DMS53 (cell line): ENCODE results near the gene EVC.
"Not testable (repeated sequence)": the region's sequence is repeated elsewhere in the genome, so short reads cannot be mapped to it uniquely, and the experiment has no call there.

ENCODE experiments used
- DNase-seq: peaks from one replicate; lab custom pipeline; 2025; lab: John Stamatoyannopoulos, UW

The EVC gene

DNA sequence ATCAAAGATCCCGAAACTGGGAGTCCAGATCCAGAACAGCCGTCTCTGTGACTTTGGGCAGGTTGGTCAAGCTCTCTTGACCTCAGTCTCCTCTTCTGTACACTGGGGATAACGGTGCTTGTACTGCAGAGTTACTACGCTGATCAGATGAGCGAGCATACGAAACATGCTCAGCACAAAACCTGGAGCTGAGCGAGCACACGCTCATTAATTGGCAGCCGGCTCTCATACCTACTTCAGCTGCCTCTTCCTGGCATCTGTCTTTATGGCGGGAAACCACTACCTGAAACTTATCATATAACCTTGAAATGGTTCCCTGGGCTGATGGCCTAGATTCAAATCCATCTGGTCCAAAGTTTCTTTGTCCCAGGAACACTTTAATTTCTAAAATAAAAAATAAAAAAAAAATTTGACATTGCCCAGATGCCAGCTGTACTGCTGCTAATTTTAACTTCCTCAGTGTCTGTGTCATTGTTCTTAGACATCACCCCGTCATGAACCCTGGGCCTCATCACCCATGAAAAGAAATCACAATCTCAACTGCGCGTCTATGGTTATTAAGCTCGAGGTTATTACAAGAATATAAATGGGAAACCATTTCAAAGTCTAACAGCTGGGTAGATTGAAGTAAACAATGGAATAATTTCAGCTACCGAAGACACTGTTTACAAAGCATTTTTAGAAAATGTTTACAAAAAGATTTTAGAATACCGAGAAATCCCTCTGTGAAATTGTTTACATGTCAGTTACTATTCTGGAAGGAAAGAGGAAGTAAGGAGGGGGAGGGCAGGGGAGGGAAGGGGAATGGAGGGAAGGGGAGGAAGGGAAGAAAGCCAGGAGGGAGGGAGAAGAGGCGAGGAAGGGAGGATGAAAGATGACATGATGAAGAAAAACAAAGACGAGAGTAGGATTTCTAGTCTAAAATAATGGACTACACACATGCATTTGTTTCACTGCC lies 132.9 kb downstream of the EVC start:
- no peak for DNase-seq

DNA sequence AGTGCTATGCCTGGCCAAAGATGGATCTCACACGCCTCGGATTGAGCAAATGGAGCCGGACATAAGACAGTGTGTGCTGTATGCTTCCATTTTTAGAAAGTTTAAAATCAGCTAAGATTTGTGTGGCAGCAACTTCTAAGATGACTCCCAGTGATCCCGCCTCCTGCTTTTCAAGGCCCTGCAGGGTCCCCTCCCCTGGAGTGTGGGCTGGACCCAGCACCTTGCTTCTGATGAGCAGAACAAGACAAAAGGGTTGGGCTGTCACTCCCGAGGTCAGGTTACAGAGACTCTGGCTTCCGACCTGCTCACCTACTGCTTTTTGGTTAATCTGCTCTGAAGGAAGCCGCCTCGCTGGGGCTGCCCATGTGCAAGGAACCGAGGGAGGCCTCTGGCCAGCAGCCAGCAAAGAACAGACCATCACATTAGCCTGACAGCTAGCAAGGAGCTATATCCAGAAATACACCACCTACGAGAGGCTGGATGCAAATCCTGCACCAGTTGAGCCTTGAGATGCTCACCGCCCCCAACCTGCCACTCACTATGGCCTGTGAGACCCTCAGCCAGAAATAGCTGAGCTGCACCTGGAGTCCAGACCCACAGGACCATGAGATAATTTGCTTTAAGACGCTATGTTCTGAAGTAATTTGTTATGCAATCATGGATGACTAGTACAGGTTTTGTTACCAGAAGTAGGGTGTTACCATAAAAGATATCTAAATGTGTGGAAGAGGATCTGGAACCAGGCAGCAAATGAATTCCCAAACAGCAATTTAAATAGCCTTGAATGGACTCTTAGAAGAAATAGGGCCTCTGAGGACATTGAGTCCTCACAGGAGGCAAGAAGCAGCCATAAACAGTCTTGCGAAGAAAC lies 134.3 kb downstream of the EVC start:
- no peak for DNase-seq

DNA sequence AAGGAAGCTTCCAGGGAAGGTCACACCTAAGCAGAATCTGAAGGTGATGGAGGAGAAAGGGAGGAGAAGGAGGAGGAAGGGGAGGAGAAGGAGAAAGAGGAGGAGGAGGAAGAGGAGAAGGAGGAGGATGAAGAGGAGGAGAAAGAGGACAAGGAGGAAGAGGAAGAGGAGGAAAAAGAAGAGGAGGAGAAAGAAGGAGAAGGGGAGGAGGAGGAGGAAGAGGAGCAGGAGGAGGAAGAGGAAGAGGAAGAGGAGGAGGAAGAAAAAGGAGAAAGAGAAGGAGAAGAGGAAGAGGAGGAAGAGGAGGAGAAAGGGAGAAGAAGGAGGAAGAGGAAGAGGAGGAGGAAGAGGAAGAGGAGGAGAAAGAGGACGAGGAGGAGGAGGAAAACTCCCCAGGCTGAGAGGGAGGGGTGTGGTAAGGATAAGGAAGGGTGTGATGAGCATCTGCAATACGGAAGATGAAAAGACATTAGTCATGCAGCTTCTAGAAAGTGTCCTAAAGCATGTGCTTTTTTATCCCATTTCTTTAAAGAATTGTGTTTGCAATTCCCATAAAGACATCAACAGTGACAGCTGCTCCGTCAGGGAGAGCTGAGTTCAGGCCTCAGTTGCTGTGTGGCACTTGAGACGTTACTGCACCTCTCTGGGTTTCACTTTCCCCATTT lies 140.8 kb downstream of the EVC start:
- no peak for DNase-seq

DNA sequence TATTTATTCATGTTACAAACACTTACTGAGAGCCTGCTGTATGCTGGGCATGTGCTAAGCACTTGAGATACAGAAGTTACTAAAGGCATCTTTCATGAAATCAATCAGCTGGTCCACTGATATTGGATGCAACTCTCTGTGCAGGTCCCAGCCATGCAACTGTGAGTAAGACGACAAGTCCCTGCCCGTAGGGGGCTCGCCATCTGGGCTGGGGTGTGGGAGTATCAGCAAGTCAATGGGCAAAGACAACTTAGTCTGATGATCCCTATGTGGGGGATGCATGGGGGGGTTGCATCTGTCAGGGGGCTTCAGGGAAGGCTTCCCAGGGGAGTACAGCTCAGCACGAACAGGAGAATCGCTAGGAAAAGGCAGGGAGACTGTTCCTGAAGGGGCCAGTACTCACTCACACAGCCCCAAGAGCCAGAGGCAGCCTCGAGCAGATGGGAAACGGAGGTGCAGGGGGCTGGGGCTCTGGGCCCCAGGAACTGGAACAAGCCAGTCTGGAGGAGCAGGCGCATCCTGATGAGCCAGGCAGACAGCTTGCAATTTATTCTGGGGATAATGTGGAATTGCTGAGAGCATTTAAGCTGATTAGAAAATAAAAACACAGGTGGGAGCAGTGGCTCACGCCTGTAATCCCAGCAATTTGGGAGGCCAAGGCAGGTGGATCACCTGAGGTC lies 141.7 kb downstream of the EVC start:
- no peak for DNase-seq

DNA sequence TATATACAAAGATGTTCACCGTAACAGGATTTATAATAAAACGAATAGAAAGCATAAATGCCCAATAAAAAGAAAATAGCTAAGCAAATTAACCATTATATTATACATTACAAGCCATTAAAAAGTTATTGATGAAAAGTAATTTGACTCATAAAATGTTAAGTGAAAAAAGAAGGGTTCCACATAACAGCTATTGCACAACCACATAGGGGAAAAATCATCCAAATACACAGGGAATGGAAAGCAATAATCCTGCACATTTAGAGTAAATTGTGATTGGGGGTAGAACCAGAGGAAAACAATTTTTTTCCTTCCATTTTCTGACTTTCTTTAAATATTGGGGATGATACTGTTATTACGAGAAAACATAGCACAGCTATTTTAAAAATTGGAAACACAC lies 143.9 kb downstream of the EVC start:
- DNase-seq = no peak

DNA sequence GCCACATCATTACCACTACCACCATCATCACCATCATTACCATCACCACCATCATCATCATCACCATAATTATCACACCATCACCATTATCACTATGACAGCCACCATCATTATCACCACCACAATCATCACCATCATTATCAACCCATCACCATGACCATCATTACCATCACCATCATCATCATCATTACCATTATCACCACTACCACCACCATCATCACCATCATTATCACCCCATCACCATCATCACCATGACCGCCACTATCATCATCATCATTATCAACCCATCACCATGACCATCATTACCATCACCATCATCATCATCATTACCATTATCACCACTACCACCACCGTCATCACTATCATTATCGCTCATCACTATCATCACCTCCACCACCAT lies 145.4 kb downstream of the EVC start:
- not testable (repeated sequence) for DNase-seq

DNA sequence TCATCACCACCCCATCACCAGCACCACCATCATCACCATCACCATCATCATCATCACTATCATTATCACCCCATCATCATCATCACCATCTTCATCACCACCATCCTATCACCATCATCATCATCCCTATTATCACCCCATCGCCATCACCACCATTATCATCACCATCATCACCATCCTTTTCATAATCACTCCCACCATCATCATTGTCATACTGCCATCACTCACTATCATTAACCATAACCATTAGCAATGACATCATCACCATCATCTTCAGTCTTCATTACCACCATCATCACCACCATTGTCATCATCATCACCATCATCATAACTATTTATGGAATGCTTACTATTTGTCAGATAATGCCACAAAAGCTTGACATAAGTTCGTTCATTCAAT lies 146.2 kb downstream of the EVC start:
- no peak for DNase-seq

DNA sequence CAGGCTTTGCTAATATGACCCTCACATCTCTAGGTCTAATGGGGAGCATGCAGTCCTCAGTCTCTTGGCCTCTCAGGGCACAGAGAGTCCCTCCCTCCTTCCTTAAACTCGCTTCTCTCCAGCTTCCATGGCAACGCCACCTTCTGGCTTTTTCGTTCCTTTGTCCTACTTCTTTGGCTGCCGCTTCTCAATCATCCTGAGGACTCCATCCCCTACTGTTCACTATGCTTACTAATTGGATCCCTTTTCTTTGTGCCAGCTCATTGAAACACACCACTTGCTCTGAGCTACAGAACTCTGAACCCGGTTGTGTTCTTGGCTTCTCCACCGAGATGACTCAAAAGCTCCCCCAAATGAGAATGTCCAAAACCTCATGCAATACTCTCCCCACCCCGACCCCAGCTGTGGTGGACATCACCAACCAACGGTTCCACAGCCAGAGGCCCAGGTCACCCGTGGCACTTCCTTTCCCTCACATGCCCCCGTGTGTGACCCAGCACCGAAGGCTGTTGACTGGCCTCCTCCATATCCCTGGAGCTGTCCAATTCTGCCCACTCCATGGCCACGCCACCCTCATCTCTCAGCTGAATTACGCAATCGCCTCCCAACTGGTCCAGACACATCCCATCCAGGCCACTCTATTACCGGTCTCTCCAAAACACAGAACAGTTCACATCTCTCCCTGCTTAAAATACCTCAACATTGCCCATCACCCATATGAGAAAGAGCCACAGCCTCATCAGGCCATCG lies 147.2 kb downstream of the EVC start:
- DNase-seq = no peak

DNA sequence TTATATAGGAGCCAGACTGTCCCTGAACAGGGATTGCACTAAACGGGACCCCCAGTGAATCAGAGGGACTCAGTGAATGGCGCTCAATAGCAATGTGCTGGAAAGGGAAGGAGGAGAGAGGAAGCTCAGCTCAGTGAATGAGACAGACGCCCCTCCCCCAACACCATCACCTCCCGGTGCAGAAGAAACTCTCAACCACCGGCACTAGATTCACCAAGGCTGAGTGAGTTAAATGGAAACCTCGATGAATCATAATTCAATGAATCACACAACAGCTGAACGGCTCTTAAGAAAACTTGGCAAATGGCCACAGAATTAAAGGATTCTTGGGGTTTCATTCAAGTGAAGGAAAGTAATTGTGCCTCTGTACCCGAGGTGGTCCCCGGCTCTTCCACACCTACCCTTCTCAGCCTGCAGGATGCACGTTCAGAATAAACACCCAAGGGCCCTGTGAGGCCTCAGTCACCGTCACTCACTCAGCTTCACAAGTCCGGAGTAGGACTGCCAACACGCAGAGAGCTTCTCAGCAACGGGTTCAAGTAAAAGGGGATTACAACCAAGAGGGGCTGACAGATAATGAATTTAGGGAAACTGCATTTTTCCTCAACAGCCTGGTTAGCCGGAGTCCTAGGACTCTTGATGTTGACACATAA lies 152.6 kb downstream of the EVC start:
- peak; percentile 78 for DNase-seq
